HepG2 (cell line): Measurements from ENCODE around the gene LYZL2. TPM values are rescaled to one million over a fixed set of nuclear protein-coding genes. Genes with fewer than 3 reads are reported as not detected.

Source experiments
- NRL ChIP-seq: sonication (generic); formaldehyde crosslinking; IDR thresholded peaks from 2 replicates; pipeline ENCODE4 v1.5.0; 2020; ENCODE audit warnings: missing genetic modification reagents, mild to moderate bottlenecking, moderate library complexity, borderline replicate concordance
- polyA plus RNA-seq, 8 experiments: library from polyadenylated mRNA; depleted of rRNA in 3 of 8; stranded (reverse) in 7 of 8; unstranded in 1 of 8; fragments of >200 nt; fragmentation: Illumina TruSeq in 4 of 8; extraction: Trizol in 4 of 8; gene quantifications; 2 replicates each; pipeline versions ENCODE4 v1.2.1 to v1.2.3, GENCODE V29; 2011 to 2016; ENCODE audit warnings: low read depth in 4 of 8, missing spikeins in 1 of 8, mixed read lengths in 1 of 8; ENCODE audit not compliant: insufficient read depth in 1 of 8
- total RNA-seq, 5 experiments: library from RNA; depleted of rRNA; stranded (reverse); fragments of >200 nt; fragmentation: Illumina TruSeq; extraction: Trizol; gene quantifications; 2 replicates each; pipeline ENCODE4 v1.2.3, GENCODE V29; 2016; ENCODE audit warnings: low read depth in 1 of 5
- TF ChIP-seq, protein P1 (sequence below): sonication (generic); formaldehyde crosslinking; IDR thresholded peaks from one replicate; pipeline ENCODE4 v1.5.1; 2020; ENCODE audit warnings: mild to moderate bottlenecking, missing genetic modification reagents; ENCODE audit errors: not compliant biosample characterization
- TF ChIP-seq, protein P2 (sequence below): sonication (generic); formaldehyde crosslinking; IDR thresholded peaks from 2 replicates; pipeline ENCODE4 v1.4.0; 2020; ENCODE audit warnings: missing genetic modification reagents, borderline replicate concordance

Gene LYZL2
- total and polyA plus RNA-seq, 2 of the 13 experiments (the other 11 are each of a cell fraction or from before 2014, with no cell fraction given): 0.20 to 0.63 TPM

DNA sequence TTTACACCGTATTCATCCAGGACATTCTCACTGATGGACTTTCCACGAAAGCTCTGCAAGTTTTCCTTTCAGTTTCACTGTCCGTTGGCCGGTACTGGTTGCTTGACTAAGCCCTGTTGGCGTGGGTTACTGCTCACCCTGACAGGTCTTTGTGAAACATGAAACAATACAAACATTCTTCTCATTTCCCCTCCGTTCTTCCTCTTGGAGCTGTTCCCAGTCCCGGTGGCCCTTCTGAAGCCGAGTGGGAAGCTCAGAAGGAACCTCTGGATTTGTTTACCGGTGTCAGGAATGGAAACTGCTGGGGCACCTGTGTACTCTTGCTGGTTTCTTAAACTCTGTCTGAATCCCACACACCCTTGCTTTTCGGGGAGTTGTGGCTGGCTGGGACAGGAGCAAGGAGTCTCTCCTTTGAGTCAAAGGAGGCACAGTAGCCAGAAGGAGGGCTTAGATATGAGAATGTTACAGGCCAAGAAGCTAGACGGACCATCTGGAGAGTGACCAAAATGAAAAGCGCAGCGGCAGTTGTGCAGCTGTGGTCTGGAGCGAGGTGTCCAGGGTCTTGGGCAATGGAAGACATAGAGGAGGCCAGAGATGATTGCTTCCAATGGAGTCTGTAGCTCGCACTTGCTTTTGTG lies 45.7 kb downstream of the LYZL2 start (continued):
- TF ChIP-seq, protein P1, sequence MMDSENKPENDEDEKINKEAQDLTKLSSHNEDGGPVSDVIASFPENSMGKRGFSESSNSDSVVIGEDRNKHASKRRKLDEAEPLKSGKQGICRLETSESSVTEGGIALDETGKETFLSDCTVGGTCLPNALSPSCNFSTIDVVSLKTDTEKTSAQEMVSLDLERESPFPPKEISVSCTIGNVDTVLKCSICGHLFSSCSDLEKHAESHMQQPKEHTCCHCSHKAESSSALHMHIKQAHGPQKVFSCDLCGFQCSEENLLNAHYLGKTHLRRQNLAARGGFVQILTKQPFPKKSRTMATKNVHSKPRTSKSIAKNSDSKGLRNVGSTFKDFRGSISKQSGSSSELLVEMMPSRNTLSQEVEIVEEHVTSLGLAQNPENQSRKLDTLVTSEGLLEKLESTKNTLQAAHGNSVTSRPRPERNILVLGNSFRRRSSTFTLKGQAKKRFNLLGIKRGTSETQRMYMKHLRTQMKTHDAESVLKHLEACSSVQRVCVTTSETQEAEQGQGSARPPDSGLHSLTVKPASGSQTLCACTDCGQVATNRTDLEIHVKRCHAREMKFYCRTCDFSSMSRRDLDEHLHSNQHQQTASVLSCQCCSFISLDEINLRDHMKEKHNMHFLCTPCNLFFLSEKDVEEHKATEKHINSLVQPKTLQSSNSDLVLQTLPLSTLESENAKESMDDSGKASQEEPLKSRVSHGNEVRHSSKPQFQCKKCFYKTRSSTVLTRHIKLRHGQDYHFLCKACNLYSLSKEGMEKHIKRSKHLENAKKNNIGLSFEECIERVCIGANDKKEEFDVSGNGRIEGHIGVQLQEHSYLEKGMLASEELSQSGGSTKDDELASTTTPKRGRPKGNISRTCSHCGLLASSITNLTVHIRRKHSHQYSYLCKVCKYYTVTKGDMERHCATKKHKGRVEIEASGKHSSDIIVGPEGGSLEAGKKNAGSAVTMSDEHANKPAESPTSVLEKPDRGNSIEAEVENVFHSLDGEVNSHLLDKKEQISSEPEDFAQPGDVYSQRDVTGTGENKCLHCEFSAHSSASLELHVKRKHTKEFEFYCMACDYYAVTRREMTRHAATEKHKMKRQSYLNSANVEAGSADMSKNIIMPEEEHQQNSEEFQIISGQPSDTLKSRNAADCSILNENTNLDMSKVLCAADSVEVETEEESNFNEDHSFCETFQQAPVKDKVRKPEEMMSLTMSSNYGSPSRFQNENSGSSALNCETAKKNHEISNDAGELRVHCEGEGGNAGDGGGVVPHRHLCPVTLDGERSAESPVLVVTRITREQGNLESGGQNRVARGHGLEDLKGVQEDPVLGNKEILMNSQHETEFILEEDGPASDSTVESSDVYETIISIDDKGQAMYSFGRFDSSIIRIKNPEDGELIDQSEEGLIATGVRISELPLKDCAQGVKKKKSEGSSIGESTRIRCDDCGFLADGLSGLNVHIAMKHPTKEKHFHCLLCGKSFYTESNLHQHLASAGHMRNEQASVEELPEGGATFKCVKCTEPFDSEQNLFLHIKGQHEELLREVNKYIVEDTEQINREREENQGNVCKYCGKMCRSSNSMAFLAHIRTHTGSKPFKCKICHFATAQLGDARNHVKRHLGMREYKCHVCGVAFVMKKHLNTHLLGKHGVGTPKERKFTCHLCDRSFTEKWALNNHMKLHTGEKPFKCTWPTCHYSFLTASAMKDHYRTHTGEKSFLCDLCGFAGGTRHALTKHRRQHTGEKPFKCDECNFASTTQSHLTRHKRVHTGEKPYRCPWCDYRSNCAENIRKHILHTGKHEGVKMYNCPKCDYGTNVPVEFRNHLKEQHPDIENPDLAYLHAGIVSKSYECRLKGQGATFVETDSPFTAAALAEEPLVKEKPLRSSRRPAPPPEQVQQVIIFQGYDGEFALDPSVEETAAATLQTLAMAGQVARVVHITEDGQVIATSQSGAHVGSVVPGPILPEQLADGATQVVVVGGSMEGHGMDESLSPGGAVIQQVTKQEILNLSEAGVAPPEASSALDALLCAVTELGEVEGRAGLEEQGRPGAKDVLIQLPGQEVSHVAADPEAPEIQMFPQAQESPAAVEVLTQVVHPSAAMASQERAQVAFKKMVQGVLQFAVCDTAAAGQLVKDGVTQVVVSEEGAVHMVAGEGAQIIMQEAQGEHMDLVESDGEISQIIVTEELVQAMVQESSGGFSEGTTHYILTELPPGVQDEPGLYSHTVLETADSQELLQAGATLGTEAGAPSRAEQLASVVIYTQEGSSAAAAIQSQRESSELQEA: no peak
- no peak for TF ChIP-seq NRL
- TF ChIP-seq, protein P2, sequence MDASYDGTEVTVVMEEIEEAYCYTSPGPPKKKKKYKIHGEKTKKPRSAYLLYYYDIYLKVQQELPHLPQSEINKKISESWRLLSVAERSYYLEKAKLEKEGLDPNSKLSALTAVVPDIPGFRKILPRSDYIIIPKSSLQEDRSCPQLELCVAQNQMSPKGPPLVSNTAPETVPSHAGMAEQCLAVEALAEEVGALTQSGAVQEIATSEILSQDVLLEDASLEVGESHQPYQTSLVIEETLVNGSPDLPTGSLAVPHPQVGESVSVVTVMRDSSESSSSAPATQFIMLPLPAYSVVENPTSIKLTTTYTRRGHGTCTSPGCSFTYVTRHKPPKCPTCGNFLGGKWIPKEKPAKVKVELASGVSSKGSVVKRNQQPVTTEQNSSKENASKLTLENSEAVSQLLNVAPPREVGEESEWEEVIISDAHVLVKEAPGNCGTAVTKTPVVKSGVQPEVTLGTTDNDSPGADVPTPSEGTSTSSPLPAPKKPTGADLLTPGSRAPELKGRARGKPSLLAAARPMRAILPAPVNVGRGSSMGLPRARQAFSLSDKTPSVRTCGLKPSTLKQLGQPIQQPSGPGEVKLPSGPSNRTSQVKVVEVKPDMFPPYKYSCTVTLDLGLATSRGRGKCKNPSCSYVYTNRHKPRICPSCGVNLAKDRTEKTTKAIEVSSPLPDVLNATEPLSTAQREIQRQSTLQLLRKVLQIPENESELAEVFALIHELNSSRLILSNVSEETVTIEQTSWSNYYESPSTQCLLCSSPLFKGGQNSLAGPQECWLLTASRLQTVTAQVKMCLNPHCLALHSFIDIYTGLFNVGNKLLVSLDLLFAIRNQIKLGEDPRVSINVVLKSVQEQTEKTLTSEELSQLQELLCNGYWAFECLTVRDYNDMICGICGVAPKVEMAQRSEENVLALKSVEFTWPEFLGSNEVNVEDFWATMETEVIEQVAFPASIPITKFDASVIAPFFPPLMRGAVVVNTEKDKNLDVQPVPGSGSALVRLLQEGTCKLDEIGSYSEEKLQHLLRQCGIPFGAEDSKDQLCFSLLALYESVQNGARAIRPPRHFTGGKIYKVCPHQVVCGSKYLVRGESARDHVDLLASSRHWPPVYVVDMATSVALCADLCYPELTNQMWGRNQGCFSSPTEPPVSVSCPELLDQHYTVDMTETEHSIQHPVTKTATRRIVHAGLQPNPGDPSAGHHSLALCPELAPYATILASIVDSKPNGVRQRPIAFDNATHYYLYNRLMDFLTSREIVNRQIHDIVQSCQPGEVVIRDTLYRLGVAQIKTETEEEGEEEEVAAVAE (CRISPR knock-in tag): no peak
